Endodermal cell (in vitro differentiated cells): ENCODE results near the gene YEATS4. TPM values are rescaled to one million over a fixed set of nuclear protein-coding genes. Genes with fewer than 3 reads are reported as not detected.

ENCODE experiments used
- DNase-seq: peaks from one replicate; pipeline ENCODE4 v3.0.0-alpha.2; 2017
- H3K27ac ChIP-seq: 2 replicates; pipeline ENCODE4 v1.5.1; 2013; ENCODE audit warnings: mild to moderate bottlenecking, low read depth, low read length, moderate library complexity
- H3K27me3 ChIP-seq: 2 replicates; pipeline ENCODE4 v1.6.1; 2013; ENCODE audit warnings: mild to moderate bottlenecking, low read length, moderate library complexity; ENCODE audit not compliant: insufficient read depth, control insufficient read depth, poor library complexity, severe bottlenecking
- H3K36me3 ChIP-seq: 2 replicates; pipeline ENCODE4 v1.7.0; 2013; ENCODE audit warnings: mild to moderate bottlenecking, low read length, moderate library complexity; ENCODE audit not compliant: control insufficient read depth, insufficient read depth
- H3K4me1 ChIP-seq: one replicate; pipeline ENCODE4 v1.7.0; 2013; ENCODE audit warnings: low read length; ENCODE audit not compliant: control insufficient read depth, insufficient read depth
- H3K4me3 ChIP-seq: 2 replicates; pipeline ENCODE4 v1.5.1; 2013; ENCODE audit warnings: mild to moderate bottlenecking, low read length, moderate library complexity
- H3K9ac ChIP-seq: 2 replicates; pipeline ENCODE4 v1.6.1; 2013; ENCODE audit warnings: mild to moderate bottlenecking, low read length, moderate library complexity; ENCODE audit not compliant: poor library complexity, severe bottlenecking; ENCODE audit errors: extremely low read depth
- H3K9me3 ChIP-seq: 2 replicates; pipeline ENCODE4 v1.6.1; 2013; ENCODE audit warnings: mild to moderate bottlenecking, low read length, moderate library complexity; ENCODE audit not compliant: control insufficient read depth
- H3K27ac Mint-ChIP-seq: 2 replicates; pipeline ENCODE4 v1.8.0; 2020; ENCODE audit warnings: mixed read lengths
- H3K27me3 Mint-ChIP-seq: 2 replicates; pipeline ENCODE4 v1.8.0; 2021; ENCODE audit warnings: mild to moderate bottlenecking, mixed read lengths; ENCODE audit not compliant: insufficient read depth
- H3K36me3 Mint-ChIP-seq: 2 replicates; pipeline ENCODE4 v1.8.0; 2020; ENCODE audit warnings: low read depth, mixed read lengths
- H3K4me1 Mint-ChIP-seq: 2 replicates; pipeline ENCODE4 v1.8.0; 2020; ENCODE audit warnings: mixed read lengths
- H3K4me3 Mint-ChIP-seq: 2 replicates; pipeline ENCODE4 v1.8.0; 2020; ENCODE audit warnings: mild to moderate bottlenecking, moderate library complexity, mixed read lengths
- H3K9me3 Mint-ChIP-seq: 2 replicates; pipeline ENCODE4 v1.8.0; 2020; ENCODE audit warnings: mild to moderate bottlenecking, mixed read lengths
- WGBS, 2 experiments: methylation state at CpG; one replicate each; pipeline versions ENCODE4 v1.1.5 to v1.1.7; 2013; ENCODE audit warnings: missing lambda C conversion rate in 2 of 2, mixed read lengths in 1 of 2; ENCODE audit not compliant: insufficient coverage in 1 of 2, insufficient read length in 1 of 2; 5-methylcytosine and 5-hydroxymethylcytosine counted together
- total RNA-seq, 2 donors: library from RNA; stranded (reverse); fragmentation: NEBNext Ultra II Directional in 1 of 2; extraction: Animal tissue kit (Norgen Biotek cat#: 25700) in 1 of 2; gene quantifications; 2 replicates in 1 of 2; 3 replicates in 1 of 2; pipeline ENCODE4 v1.2.1, GENCODE V29; 2021
- TF ChIP-seq, protein P1 (sequence below): fragments of 200-600 bp; sonication (generic); conservative IDR thresholded peaks from 2 replicates; pipeline ENCODE4 v1.5.0; 2021; ENCODE audit warnings: antibody characterized with exemption, mild to moderate bottlenecking

YEATS4 gene
- total RNA-seq, 2 donors from 2014 or later = 37.0 to 40.9 TPM

DNA sequence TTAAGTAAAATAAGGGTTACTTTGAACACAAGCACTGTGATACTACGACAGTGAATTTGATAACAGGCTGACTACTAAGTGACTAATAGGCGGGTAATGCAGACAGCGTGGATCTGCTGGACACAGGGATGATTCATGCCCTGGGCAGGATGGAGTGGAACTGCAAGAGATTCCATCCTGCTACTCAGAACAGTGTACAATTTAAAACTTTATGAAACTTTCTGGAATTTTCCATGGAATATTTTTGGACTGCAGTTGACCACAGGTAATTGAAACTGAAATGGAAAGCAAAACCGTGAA, 46.0 kb downstream of the YEATS4 start:
- H3K4me1 Mint-ChIP-seq = no peaks in the 10 kb centered on the region
- H3K36me3 ChIP-seq = no peaks in the 10 kb centered on the region
- WGBS, 2 experiments = 95% methylated on average over 3 to 4 of the region's 4 CpGs
- H3K4me3 ChIP-seq = no peak overlapping the region
- no peaks in the 10 kb centered on the region for H3K36me3 Mint-ChIP-seq
- H3K27ac ChIP-seq = no peak overlapping the region
- H3K9me3 Mint-ChIP-seq = no peaks in the 10 kb centered on the region
- DNase-seq = no peak
- peaks cover 6% of the 10 kb centered on the region for H3K9me3 ChIP-seq
- H3K4me3 Mint-ChIP-seq = no peak overlapping the region
- TF ChIP-seq, protein P1, sequence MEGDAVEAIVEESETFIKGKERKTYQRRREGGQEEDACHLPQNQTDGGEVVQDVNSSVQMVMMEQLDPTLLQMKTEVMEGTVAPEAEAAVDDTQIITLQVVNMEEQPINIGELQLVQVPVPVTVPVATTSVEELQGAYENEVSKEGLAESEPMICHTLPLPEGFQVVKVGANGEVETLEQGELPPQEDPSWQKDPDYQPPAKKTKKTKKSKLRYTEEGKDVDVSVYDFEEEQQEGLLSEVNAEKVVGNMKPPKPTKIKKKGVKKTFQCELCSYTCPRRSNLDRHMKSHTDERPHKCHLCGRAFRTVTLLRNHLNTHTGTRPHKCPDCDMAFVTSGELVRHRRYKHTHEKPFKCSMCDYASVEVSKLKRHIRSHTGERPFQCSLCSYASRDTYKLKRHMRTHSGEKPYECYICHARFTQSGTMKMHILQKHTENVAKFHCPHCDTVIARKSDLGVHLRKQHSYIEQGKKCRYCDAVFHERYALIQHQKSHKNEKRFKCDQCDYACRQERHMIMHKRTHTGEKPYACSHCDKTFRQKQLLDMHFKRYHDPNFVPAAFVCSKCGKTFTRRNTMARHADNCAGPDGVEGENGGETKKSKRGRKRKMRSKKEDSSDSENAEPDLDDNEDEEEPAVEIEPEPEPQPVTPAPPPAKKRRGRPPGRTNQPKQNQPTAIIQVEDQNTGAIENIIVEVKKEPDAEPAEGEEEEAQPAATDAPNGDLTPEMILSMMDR = no peak
- no peak overlapping the region for H3K9ac ChIP-seq
- no peaks in the 10 kb centered on the region for H3K4me1 ChIP-seq
- no peaks in the 10 kb centered on the region for H3K27me3 ChIP-seq
- H3K27me3 Mint-ChIP-seq = no peaks in the 10 kb centered on the region
- H3K27ac Mint-ChIP-seq = no peak overlapping the region

DNA sequence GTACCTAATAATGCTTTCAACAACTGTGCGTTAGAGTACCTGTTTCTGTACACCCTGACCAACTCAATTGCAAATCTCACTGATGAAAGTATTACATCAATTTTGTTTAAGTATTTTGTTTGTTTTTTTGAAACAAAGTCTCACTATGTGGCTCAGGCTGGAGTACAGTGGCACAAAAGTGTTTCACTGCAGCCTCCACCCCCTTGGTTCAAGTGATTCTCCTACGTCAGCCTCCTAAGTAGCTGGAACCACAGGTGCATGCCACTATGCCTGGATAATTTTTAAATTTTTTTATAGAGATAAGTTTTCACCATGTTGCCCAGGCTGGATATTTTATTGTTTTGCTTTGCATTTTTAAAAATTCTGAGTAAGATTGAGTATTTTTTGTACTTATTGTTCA, 46.7 kb downstream of the YEATS4 start:
- Mint-ChIP-seq H3K4me3 (no peak overlapping the region), H3K27me3 (no peaks in the 10 kb centered on the region), H3K4me1 (no peaks in the 10 kb centered on the region), H3K9me3 (no peaks in the 10 kb centered on the region), H3K36me3 (no peaks in the 10 kb centered on the region), H3K27ac (no peak overlapping the region)
- Histone ChIP-seq H3K4me1 (no peaks in the 10 kb centered on the region), H3K9me3 (peaks cover 6% of the 10 kb centered on the region), H3K9ac (no peak overlapping the region), H3K4me3 (no peak overlapping the region), H3K27ac (no peak overlapping the region), H3K27me3 (no peaks in the 10 kb centered on the region), H3K36me3 (no peaks in the 10 kb centered on the region)
- DNase-seq = no peak
- TF ChIP-seq, protein P1 = no peak
- 98% methylated on average over 2 of the region's 2 CpGs; no CpG with 5 or more reads in 1 of the 2 experiments for WGBS, 2 experiments

DNA sequence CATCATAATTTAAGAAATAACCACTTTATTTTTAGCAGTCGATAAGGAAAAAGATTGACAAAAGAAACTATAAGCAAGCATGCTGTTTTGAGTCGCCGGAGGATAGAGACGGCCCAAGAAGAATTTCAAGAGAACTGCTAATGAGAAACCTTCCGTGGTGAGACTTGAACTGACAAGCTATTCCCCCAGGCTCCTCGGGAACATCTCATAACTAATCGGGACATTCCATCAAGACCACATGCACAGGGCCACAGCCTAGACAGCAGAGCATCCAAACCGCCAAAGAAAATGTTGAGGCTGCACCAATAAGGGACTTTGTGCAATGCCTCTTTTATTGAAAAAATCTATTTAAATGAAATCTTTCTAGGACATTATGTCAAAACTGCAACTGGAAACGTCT, 51.0 kb downstream of the YEATS4 start:
- Histone ChIP-seq H3K27ac (no peak overlapping the region), H3K9ac (no peak overlapping the region), H3K36me3 (no peaks in the 10 kb centered on the region), H3K9me3 (no peaks in the 10 kb centered on the region), H3K27me3 (no peaks in the 10 kb centered on the region), H3K4me1 (no peaks in the 10 kb centered on the region), H3K4me3 (no peak overlapping the region)
- Mint-ChIP-seq H3K27me3 (no peaks in the 10 kb centered on the region), H3K4me1 (peaks cover 8% of the 10 kb centered on the region), H3K27ac (no peak overlapping the region), H3K4me3 (no peak overlapping the region), H3K36me3 (peaks cover 3% of the 10 kb centered on the region), H3K9me3 (peaks cover 6% of the 10 kb centered on the region)
- no peak for DNase-seq
- TF ChIP-seq, protein P1 = no peak
- WGBS, 2 experiments = 95 to 96% methylated on average over 8 of the region's 9 CpGs
